Keratinocyte (primary cell): Measurements from ENCODE around the gene CDC16. TPM values are rescaled to one million over a fixed set of nuclear protein-coding genes. Genes with fewer than 3 reads are reported as not detected.

Experiments used
- DNase-seq: peaks from one replicate; pipeline ENCODE4 v3.0.0-alpha.2; 2011; ENCODE audit warnings: low read depth, missing footprints, low spot score
- FAIRE-seq: peaks from 2 replicates; lab custom pipeline; 2011; peaks lifted over from hg19 to GRCh38; lab: Jason Lieb, UNC
- H2AFZ ChIP-seq: 2 replicates; pipeline ENCODE4 v1.6.0; 2012; ENCODE audit warnings: low read length, control low read depth, inconsistent platforms; ENCODE audit not compliant: control insufficient read depth
- H3K27ac ChIP-seq: 2 replicates; pipeline ENCODE4 v1.5.1; 2011; ENCODE audit warnings: low read length; ENCODE audit not compliant: control insufficient read depth, insufficient read depth
- H3K27me3 ChIP-seq: 3 replicates; pipeline ENCODE4 v1.6.0; 2011; ENCODE audit warnings: low read length; ENCODE audit not compliant: control insufficient read depth, insufficient read depth; ENCODE audit errors: extremely low read depth
- H3K36me3 ChIP-seq, 2 experiments: 2 replicates in 1 of 2; 3 replicates in 1 of 2; pipeline ENCODE4 v1.5.1; 2011; ENCODE audit warnings: low read length in 2 of 2, mild to moderate bottlenecking in 1 of 2; ENCODE audit not compliant: control insufficient read depth in 2 of 2, insufficient read depth in 2 of 2; ENCODE audit errors: extremely low read depth in 1 of 2
- H3K4me1 ChIP-seq: 3 replicates; pipeline ENCODE4 v1.5.1; 2011; ENCODE audit warnings: low read length; ENCODE audit not compliant: control insufficient read depth, insufficient read depth; ENCODE audit errors: extremely low read depth
- H3K4me2 ChIP-seq: 3 replicates; pipeline ENCODE4 v1.6.0; 2011; ENCODE audit warnings: low read depth, low read length; ENCODE audit not compliant: control insufficient read depth, insufficient read depth; ENCODE audit errors: extremely low read depth
- H3K4me3 ChIP-seq, 3 experiments: fragments of 200-600 bp in 1 of 3; sonication (generic) in 1 of 3; 2 replicates in 2 of 3; 3 replicates in 1 of 3; pipeline ENCODE4 v1.5.1; 2011 to 2016; ENCODE audit warnings: low read length in 3 of 3, mild to moderate bottlenecking in 3 of 3, control low read depth in 2 of 3, inconsistent platforms in 1 of 3, low read depth in 1 of 3, mixed read lengths in 1 of 3, mixed run types in 1 of 3, moderate library complexity in 1 of 3; ENCODE audit not compliant: control insufficient read depth in 2 of 3, insufficient read depth in 2 of 3; ENCODE audit errors: extremely low read depth in 1 of 3
- H3K79me2 ChIP-seq: 2 replicates; pipeline ENCODE4 v1.6.0; 2012; ENCODE audit warnings: low read length; ENCODE audit not compliant: control insufficient read depth, insufficient read depth
- H3K9ac ChIP-seq: 3 replicates; pipeline ENCODE4 v1.6.0; 2011; ENCODE audit warnings: low read length; ENCODE audit not compliant: control insufficient read depth, insufficient read depth; ENCODE audit errors: extremely low read depth
- H3K9me1 ChIP-seq: 3 replicates; pipeline ENCODE4 v1.6.0; 2011; ENCODE audit warnings: low read length; ENCODE audit not compliant: control insufficient read depth, insufficient read depth; ENCODE audit errors: extremely low read depth
- H3K9me3 ChIP-seq: 2 replicates; pipeline ENCODE4 v1.5.1; 2012; ENCODE audit warnings: low read depth, low read length; ENCODE audit not compliant: control insufficient read depth
- H4K20me1 ChIP-seq: 3 replicates; pipeline ENCODE4 v1.6.0; 2011; ENCODE audit warnings: low read length; ENCODE audit not compliant: control insufficient read depth, insufficient read depth; ENCODE audit errors: extremely low read depth
- EZH2 ChIP-seq: IDR thresholded peaks from one replicate; pipeline ENCODE4 v1.6.1; 2012; ENCODE audit warnings: inconsistent platforms, mild to moderate bottlenecking, low read length, moderate library complexity
- dilution Hi-C: fragments of 300-500 bp; cut with MboI; formaldehyde crosslinking; loops from one replicate; pipeline ENCODE4 v1.7.0; 2020; ENCODE audit warnings: low sequenced_read_pairs; ENCODE audit not compliant: extremely low pct_ligation_motif_present
- polyA plus RNA-seq, 5 experiments: library from polyadenylated mRNA; depleted of rRNA in 3 of 5; stranded (reverse) in 3 of 5; stranded (forward) in 1 of 5; unstranded in 1 of 5; fragments of >200 nt; gene quantifications; 1 replicate in 1 of 5; 2 replicates in 3 of 5; 3 replicates in 1 of 5; pipeline versions ENCODE4 v1.2.1 to v1.2.3, GENCODE V29; 2011 to 2012; ENCODE audit warnings: missing spikeins in 2 of 5, low read depth in 1 of 5, low replicate concordance in 1 of 5
- TF ChIP-seq, protein P1 (sequence below), 3 experiments: IDR thresholded peaks in 1 of 3; conservative IDR thresholded peaks in 1 of 3; optimal IDR thresholded peaks in 1 of 3; 2 replicates in 2 of 3; 3 replicates in 1 of 3; pipeline versions ENCODE3 to v1.5.1; 2011; ENCODE audit warnings: low read length in 3 of 3, mild to moderate bottlenecking in 3 of 3, moderate library complexity in 2 of 3, control low read depth in 1 of 3, inconsistent platforms in 1 of 3; ENCODE audit not compliant: insufficient read depth in 2 of 3; ENCODE audit errors: extremely low read depth in 1 of 3

Gene CDC16
- polyA plus RNA-seq, 1 donor (not counting 4 experiments of a cell fraction or from before 2014, with no cell fraction given), result 91.8 TPM

DNA sequence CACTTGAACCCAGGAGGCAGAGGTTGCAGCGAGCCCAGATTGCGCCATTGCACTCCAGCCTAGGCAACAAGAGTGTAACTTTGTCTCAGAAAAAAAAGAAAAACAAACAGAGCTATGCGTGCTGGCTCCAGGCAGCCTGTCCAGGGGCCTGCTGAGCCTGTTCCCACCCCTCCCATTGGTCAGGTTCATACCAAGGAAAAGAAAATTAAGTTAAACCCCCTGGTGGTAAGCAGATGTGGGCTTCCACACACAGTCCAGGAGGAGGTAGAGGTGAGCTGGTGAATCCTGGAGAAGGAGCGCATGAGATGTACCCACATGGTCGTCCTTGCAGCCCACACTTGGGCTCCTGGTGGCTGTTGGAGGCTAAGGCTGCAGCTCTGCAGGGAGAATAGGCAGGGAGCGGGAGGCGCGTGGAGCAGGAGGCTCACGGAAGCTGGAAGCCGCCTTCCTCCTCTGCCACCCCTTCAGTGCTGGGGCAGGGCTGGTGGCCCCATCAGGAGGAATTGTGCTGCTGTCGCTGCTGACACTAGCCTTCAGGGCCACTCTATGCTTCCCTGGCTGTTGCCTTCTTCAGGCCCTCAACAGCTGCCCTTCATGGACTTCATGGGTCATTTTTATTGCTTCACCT lies 69.1 kb downstream of the CDC16 start:
- TF ChIP-seq, protein P1, sequence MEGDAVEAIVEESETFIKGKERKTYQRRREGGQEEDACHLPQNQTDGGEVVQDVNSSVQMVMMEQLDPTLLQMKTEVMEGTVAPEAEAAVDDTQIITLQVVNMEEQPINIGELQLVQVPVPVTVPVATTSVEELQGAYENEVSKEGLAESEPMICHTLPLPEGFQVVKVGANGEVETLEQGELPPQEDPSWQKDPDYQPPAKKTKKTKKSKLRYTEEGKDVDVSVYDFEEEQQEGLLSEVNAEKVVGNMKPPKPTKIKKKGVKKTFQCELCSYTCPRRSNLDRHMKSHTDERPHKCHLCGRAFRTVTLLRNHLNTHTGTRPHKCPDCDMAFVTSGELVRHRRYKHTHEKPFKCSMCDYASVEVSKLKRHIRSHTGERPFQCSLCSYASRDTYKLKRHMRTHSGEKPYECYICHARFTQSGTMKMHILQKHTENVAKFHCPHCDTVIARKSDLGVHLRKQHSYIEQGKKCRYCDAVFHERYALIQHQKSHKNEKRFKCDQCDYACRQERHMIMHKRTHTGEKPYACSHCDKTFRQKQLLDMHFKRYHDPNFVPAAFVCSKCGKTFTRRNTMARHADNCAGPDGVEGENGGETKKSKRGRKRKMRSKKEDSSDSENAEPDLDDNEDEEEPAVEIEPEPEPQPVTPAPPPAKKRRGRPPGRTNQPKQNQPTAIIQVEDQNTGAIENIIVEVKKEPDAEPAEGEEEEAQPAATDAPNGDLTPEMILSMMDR (optimal IDR thresholded peaks at IDR 0.05 in 1 of 3, IDR thresholded peaks at IDR 0.05 in 1 of 3, conservative IDR thresholded peaks at IDR 0.05 in 1 of 3; ENCODE audit: extremely low read depth in 1 of 3, insufficient read depth in 2 of 3, low read length in 3 of 3), result no peak
- no peak for TF ChIP-seq EZH2
- Histone ChIP-seq H3K27me3 (no peaks in the 10 kb centered on the region), H3K27ac (no peak overlapping the region), H3K4me3 (no peak overlapping the region), H3K4me2 (no peak overlapping the region), H4K20me1 (no peaks in the 10 kb centered on the region), H3K9me1 (no peaks in the 10 kb centered on the region), H3K4me1 (no peaks in the 10 kb centered on the region), H3K9me3 (no peaks in the 10 kb centered on the region), H3K9ac (no peak overlapping the region), H2AFZ (no peak overlapping the region), H3K79me2 (no peaks in the 10 kb centered on the region), H3K36me3 (peaks cover 15 to 19% of the 10 kb centered on the region in 2 experiments)
- dilution Hi-C loops, result no loop called here
- FAIRE-seq, result no peak
- DNase-seq, result no peak

GRCh38 chr13:114304346-114305034 lies 69.8 kb downstream of the CDC16 start:
- Histone ChIP-seq H3K27ac (no peak overlapping the region), H3K9me3 (no peaks in the 10 kb centered on the region), H3K4me2 (no peak overlapping the region), H3K36me3 (peaks cover 12 to 16% of the 10 kb centered on the region in 2 experiments), H3K79me2 (no peaks in the 10 kb centered on the region), H4K20me1 (no peaks in the 10 kb centered on the region), H3K9ac (no peak overlapping the region), H3K4me3 (no peak overlapping the region), H2AFZ (no peak overlapping the region), H3K27me3 (no peaks in the 10 kb centered on the region), H3K4me1 (no peaks in the 10 kb centered on the region), H3K9me1 (no peaks in the 10 kb centered on the region)
- dilution Hi-C loops, result no loop called here
- TF ChIP-seq, protein P1 (optimal IDR thresholded peaks at IDR 0.05 in 1 of 3, IDR thresholded peaks at IDR 0.05 in 1 of 3, conservative IDR thresholded peaks at IDR 0.05 in 1 of 3; ENCODE audit: extremely low read depth in 1 of 3, insufficient read depth in 2 of 3, low read length in 3 of 3), result no peak
- no peak for TF ChIP-seq EZH2
- no peak for DNase-seq
- no peak for FAIRE-seq
